SK-N-SH (cell line): ENCODE data around the gene SMYD3.

Experiments used
- NFIC ChIP-seq: IDR thresholded peaks from 2 replicates; pipeline ENCODE4 v1.4.0; 2012; ENCODE audit warnings: borderline replicate concordance
- TAF1 ChIP-seq: IDR thresholded peaks from 2 replicates; pipeline ENCODE4 v1.6.1; 2012; ENCODE audit warnings: low read depth, mild to moderate bottlenecking, low read length, moderate library complexity, borderline replicate concordance
- TEAD4 ChIP-seq: IDR thresholded peaks from 2 replicates; pipeline ENCODE4 v1.4.0; 2012; ENCODE audit warnings: mild to moderate bottlenecking, borderline replicate concordance; ENCODE audit not compliant: insufficient read depth
- TF ChIP-seq, protein P1 (sequence below): fragments of 200-600 bp; sonication (generic); IDR thresholded peaks from 2 replicates; pipeline ENCODE4 v1.6.1; 2017; ENCODE audit warnings: antibody characterized with exemption, mild to moderate bottlenecking, moderate library complexity

DNA sequence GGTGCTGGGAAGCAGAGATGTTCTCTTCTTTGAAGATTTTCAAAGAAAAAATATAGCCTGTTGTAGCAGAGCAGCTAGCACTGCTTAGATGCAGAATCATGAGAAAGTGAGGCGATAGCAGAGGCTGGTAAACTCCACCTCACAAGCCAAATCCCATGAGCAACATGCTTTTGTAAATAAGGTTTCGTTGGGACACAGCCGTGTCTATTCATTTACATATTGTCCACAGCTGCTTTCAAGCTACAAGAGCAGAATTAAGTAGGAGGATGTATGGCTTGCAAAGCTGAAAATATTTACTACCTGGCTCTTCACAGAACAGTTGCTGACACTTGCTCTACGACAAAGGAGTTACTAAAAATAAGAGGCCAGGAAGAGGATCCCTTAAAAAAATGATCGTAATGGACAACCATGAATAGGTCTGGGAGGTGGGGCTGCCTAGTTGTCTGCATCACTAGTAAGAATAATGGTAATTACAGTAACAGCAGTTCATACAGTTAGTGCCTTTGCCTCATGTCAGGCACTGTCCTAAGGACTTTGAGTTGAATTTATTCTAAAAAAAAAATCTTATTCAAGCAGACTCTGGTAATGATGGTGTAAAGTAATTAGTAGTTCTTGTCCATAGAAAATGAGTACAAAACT is 730.3 kb downstream of the SMYD3 start:
- TF ChIP-seq, protein P1, sequence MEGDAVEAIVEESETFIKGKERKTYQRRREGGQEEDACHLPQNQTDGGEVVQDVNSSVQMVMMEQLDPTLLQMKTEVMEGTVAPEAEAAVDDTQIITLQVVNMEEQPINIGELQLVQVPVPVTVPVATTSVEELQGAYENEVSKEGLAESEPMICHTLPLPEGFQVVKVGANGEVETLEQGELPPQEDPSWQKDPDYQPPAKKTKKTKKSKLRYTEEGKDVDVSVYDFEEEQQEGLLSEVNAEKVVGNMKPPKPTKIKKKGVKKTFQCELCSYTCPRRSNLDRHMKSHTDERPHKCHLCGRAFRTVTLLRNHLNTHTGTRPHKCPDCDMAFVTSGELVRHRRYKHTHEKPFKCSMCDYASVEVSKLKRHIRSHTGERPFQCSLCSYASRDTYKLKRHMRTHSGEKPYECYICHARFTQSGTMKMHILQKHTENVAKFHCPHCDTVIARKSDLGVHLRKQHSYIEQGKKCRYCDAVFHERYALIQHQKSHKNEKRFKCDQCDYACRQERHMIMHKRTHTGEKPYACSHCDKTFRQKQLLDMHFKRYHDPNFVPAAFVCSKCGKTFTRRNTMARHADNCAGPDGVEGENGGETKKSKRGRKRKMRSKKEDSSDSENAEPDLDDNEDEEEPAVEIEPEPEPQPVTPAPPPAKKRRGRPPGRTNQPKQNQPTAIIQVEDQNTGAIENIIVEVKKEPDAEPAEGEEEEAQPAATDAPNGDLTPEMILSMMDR, result no peak
- TF ChIP-seq TAF1, result no peak
- TF ChIP-seq NFIC, result no peak
- TF ChIP-seq TEAD4, result no peak
